Stomach (tissue), 4 donors: ENCODE results near the gene AGAP2.

Experiments used
- POLR2A ChIP-seq, 4 donors: fragments of 450-650 bp; IDR thresholded peaks; one replicate each; pipeline ENCODE4 v1.6.1; 2016; ENCODE audit warnings: antibody characterized with exemption in 4 of 4, control low read depth in 2 of 4, mild to moderate bottlenecking in 1 of 4, moderate library complexity in 1 of 4
- POLR2AphosphoS5 ChIP-seq, 3 donors: sonication (generic); formaldehyde crosslinking; IDR thresholded peaks; one replicate each; pipeline ENCODE4 v1.6.1; 2016; ENCODE audit warnings: antibody characterized with exemption in 3 of 3
- TF ChIP-seq, protein P1 (sequence below), 7 experiments: fragments of 450-650 bp in 4 of 7; fragments of 200-600 bp in 3 of 7; sonication (generic) in 3 of 7; IDR thresholded peaks; one replicate each; pipeline ENCODE4 v1.5.1; 2016 to 2019; ENCODE audit warnings: antibody characterized with exemption in 7 of 7, control low read depth in 2 of 7, mild to moderate bottlenecking in 1 of 7

DNA sequence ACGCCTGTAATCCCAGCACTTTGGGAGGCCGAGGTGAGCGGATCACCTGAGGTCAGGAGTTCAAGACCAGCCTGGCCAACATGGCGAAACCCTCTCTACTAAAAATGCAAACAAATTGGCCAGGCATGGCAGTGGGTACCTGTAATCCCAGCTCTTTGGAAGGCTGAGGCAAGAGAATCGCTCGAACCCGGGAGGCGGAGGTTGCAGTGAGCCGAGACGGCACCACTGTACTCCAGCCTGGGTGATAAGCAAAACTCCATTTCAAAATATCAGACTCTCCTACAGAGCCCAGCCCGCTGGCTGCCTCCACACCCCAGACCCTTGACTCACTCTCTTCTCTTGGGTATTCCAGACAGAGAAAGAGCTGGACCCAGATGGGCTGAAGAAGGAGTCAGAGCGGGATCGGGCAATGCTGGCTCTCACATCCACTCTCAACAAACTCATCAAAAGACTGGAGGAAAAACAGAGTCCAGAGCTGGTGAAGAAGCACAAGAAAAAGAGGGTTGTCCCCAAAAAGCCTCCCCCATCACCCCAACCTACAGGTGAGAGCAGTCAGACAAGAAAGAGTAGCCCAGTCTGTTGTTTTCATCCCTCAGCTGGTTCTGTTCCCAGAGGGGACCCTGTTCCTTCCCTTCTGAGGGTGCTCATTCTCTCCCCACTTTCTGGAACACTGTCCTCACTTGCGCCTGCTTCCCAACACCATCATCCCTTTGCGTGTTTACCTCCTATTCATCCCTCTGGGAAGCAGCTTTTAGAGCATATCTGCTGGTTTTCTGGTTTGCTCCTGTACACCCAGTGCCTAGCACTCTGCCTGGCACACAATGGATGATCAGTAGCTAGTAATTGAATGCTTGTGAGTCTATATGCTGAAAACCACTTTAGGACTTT is 19.7 kb downstream of the AGAP2 start:
- TF ChIP-seq POLR2A (IDR thresholded peaks at IDR 0.05) (no peak), POLR2AphosphoS5 (IDR thresholded peaks at IDR 0.05) (no peak)
- TF ChIP-seq, protein P1, sequence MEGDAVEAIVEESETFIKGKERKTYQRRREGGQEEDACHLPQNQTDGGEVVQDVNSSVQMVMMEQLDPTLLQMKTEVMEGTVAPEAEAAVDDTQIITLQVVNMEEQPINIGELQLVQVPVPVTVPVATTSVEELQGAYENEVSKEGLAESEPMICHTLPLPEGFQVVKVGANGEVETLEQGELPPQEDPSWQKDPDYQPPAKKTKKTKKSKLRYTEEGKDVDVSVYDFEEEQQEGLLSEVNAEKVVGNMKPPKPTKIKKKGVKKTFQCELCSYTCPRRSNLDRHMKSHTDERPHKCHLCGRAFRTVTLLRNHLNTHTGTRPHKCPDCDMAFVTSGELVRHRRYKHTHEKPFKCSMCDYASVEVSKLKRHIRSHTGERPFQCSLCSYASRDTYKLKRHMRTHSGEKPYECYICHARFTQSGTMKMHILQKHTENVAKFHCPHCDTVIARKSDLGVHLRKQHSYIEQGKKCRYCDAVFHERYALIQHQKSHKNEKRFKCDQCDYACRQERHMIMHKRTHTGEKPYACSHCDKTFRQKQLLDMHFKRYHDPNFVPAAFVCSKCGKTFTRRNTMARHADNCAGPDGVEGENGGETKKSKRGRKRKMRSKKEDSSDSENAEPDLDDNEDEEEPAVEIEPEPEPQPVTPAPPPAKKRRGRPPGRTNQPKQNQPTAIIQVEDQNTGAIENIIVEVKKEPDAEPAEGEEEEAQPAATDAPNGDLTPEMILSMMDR (IDR thresholded peaks at IDR 0.05), result no peak
